Endodermal cell (in vitro differentiated cells): ENCODE measurements around the gene RHOH. TPM values are rescaled to one million over a fixed set of nuclear protein-coding genes. Genes with fewer than 3 reads are reported as not detected.

Experiments
- DNase-seq: peaks from one replicate; pipeline ENCODE4 v3.0.0-alpha.2; 2017
- H3K27ac ChIP-seq: 2 replicates; pipeline ENCODE4 v1.5.1; 2013; ENCODE audit warnings: mild to moderate bottlenecking, low read depth, low read length, moderate library complexity
- H3K27me3 ChIP-seq: 2 replicates; pipeline ENCODE4 v1.6.1; 2013; ENCODE audit warnings: mild to moderate bottlenecking, low read length, moderate library complexity; ENCODE audit not compliant: insufficient read depth, control insufficient read depth, poor library complexity, severe bottlenecking
- H3K36me3 ChIP-seq: 2 replicates; pipeline ENCODE4 v1.7.0; 2013; ENCODE audit warnings: mild to moderate bottlenecking, low read length, moderate library complexity; ENCODE audit not compliant: control insufficient read depth, insufficient read depth
- H3K4me1 ChIP-seq: one replicate; pipeline ENCODE4 v1.7.0; 2013; ENCODE audit warnings: low read length; ENCODE audit not compliant: control insufficient read depth, insufficient read depth
- H3K4me3 ChIP-seq: 2 replicates; pipeline ENCODE4 v1.5.1; 2013; ENCODE audit warnings: mild to moderate bottlenecking, low read length, moderate library complexity
- H3K9ac ChIP-seq: 2 replicates; pipeline ENCODE4 v1.6.1; 2013; ENCODE audit warnings: mild to moderate bottlenecking, low read length, moderate library complexity; ENCODE audit not compliant: poor library complexity, severe bottlenecking; ENCODE audit errors: extremely low read depth
- H3K9me3 ChIP-seq: 2 replicates; pipeline ENCODE4 v1.6.1; 2013; ENCODE audit warnings: mild to moderate bottlenecking, low read length, moderate library complexity; ENCODE audit not compliant: control insufficient read depth
- H3K27ac Mint-ChIP-seq: 2 replicates; pipeline ENCODE4 v1.8.0; 2020; ENCODE audit warnings: mixed read lengths
- H3K27me3 Mint-ChIP-seq: 2 replicates; pipeline ENCODE4 v1.8.0; 2021; ENCODE audit warnings: mild to moderate bottlenecking, mixed read lengths; ENCODE audit not compliant: insufficient read depth
- H3K36me3 Mint-ChIP-seq: 2 replicates; pipeline ENCODE4 v1.8.0; 2020; ENCODE audit warnings: low read depth, mixed read lengths
- H3K4me1 Mint-ChIP-seq: 2 replicates; pipeline ENCODE4 v1.8.0; 2020; ENCODE audit warnings: mixed read lengths
- H3K4me3 Mint-ChIP-seq: 2 replicates; pipeline ENCODE4 v1.8.0; 2020; ENCODE audit warnings: mild to moderate bottlenecking, moderate library complexity, mixed read lengths
- H3K9me3 Mint-ChIP-seq: 2 replicates; pipeline ENCODE4 v1.8.0; 2020; ENCODE audit warnings: mild to moderate bottlenecking, mixed read lengths
- WGBS, 2 experiments: methylation state at CpG; one replicate each; pipeline versions ENCODE4 v1.1.5 to v1.1.7; 2013; ENCODE audit warnings: missing lambda C conversion rate in 2 of 2, mixed read lengths in 1 of 2; ENCODE audit not compliant: insufficient coverage in 1 of 2, insufficient read length in 1 of 2; 5-methylcytosine and 5-hydroxymethylcytosine counted together
- total RNA-seq, 2 donors: library from RNA; stranded (reverse); fragmentation: NEBNext Ultra II Directional in 1 of 2; extraction: Animal tissue kit (Norgen Biotek cat#: 25700) in 1 of 2; gene quantifications; 2 replicates in 1 of 2; 3 replicates in 1 of 2; pipeline ENCODE4 v1.2.1, GENCODE V29; 2021
- TF ChIP-seq, protein P1 (sequence below): fragments of 200-600 bp; sonication (generic); conservative IDR thresholded peaks from 2 replicates; pipeline ENCODE4 v1.5.0; 2021; ENCODE audit warnings: antibody characterized with exemption, mild to moderate bottlenecking

Gene RHOH
- total RNA-seq, 2 donors from 2014 or later, result 2.9 to 9.4 TPM

DNA sequence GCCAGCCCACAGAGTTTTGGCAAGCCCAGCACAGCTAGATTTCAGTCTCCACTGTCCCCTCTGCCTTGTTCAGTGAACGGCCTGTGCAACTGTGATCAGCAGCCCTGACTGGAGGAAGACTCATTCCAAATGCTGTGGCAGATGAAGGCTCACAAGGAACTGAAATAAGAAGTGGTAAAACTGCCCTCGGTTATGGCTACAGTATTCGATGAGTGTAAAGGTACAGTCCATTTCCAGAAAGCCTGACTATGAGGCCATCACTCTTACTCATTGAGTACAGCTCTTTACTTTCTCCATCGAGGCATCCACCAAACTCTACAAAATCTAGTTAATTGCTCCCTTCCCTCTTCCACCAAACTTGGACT lies 69.1 kb downstream of the RHOH start:
- no peaks in the 10 kb centered on the region for H3K27me3 Mint-ChIP-seq
- 93 to 96% methylated on average over 4 of the region's 4 CpGs for WGBS, 2 experiments
- H3K36me3 ChIP-seq, result no peaks in the 10 kb centered on the region
- H3K4me3 ChIP-seq, result no peak overlapping the region
- H3K4me1 Mint-ChIP-seq, result peaks cover 28% of the 10 kb centered on the region
- H3K9me3 ChIP-seq, result peaks cover 16% of the 10 kb centered on the region
- peak overlapping the region; percentile 74 for H3K27ac ChIP-seq
- TF ChIP-seq, protein P1, sequence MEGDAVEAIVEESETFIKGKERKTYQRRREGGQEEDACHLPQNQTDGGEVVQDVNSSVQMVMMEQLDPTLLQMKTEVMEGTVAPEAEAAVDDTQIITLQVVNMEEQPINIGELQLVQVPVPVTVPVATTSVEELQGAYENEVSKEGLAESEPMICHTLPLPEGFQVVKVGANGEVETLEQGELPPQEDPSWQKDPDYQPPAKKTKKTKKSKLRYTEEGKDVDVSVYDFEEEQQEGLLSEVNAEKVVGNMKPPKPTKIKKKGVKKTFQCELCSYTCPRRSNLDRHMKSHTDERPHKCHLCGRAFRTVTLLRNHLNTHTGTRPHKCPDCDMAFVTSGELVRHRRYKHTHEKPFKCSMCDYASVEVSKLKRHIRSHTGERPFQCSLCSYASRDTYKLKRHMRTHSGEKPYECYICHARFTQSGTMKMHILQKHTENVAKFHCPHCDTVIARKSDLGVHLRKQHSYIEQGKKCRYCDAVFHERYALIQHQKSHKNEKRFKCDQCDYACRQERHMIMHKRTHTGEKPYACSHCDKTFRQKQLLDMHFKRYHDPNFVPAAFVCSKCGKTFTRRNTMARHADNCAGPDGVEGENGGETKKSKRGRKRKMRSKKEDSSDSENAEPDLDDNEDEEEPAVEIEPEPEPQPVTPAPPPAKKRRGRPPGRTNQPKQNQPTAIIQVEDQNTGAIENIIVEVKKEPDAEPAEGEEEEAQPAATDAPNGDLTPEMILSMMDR, result no peak
- no peak for DNase-seq
- H3K9ac ChIP-seq, result no peak overlapping the region
- H3K4me1 ChIP-seq, result peaks cover 19% of the 10 kb centered on the region
- H3K27ac Mint-ChIP-seq, result no peak overlapping the region
- peaks cover 2% of the 10 kb centered on the region for H3K36me3 Mint-ChIP-seq
- H3K27me3 ChIP-seq, result no peaks in the 10 kb centered on the region
- peaks cover 32% of the 10 kb centered on the region for H3K9me3 Mint-ChIP-seq
- H3K4me3 Mint-ChIP-seq, result no peak overlapping the region

DNA sequence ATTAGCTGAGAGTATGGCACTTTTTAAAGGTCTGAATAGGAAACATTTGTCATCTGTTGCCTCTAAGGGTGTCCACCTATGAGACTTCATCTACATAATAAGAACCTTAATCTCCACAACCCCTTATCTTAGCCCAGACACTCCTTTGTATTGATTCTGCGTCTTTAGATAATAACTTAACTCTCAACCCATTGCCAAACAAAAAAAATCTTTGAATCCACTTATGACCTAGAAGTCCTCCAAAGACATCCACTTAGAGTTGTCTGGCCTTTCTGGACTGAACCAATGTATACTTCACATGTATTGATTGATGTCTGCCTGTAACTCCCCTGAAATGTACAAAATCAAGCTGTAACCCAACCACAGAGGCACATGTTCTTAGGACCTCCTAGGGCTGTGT lies 72.3 kb downstream of the RHOH start:
- Histone ChIP-seq H3K9me3 (no peaks in the 10 kb centered on the region), H3K27ac (no peak overlapping the region), H3K36me3 (no peaks in the 10 kb centered on the region), H3K4me1 (peaks cover 13% of the 10 kb centered on the region), H3K9ac (no peak overlapping the region), H3K4me3 (no peak overlapping the region), H3K27me3 (no peaks in the 10 kb centered on the region)
- H3K4me1 Mint-ChIP-seq, result peaks cover 26% of the 10 kb centered on the region
- TF ChIP-seq, protein P1, result no peak
- no peak overlapping the region for H3K27ac Mint-ChIP-seq
- H3K27me3 Mint-ChIP-seq, result no peaks in the 10 kb centered on the region
- peaks cover 4% of the 10 kb centered on the region for H3K9me3 Mint-ChIP-seq
- WGBS, 2 experiments, result 73% methylated on average over 1 of the region's 1 CpG; no CpG with 5 or more reads in 1 of the 2 experiments
- no peak for DNase-seq
- H3K36me3 Mint-ChIP-seq, result no peaks in the 10 kb centered on the region
- no peak overlapping the region for H3K4me3 Mint-ChIP-seq

DNA sequence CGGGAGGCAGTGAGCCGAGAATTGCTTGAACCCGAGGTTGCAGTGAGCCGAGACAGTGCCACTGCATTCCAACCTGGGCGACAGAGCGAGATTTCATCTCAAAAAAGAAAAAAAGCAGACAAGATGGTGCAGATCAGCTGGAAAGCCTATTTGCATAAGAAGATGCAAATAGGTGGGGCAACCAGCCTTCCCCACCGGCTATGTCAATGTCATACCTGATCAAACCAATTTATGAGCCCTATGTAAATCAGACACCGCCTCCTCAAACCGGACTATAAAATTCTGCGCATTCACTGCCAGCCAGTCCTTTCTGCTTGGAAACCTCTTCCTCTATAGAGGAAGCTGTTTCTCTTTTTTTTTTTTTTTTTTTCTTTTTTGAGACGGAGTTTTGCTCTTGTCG lies 73.8 kb downstream of the RHOH start:
- no peaks in the 10 kb centered on the region for H3K9me3 Mint-ChIP-seq
- Histone ChIP-seq H3K27me3 (no peaks in the 10 kb centered on the region), H3K9ac (no peak overlapping the region), H3K4me3 (no peak overlapping the region), H3K36me3 (no peaks in the 10 kb centered on the region), H3K9me3 (no peaks in the 10 kb centered on the region), H3K4me1 (peaks cover 11% of the 10 kb centered on the region), H3K27ac (no peak overlapping the region)
- H3K4me1 Mint-ChIP-seq, result peaks cover 20% of the 10 kb centered on the region
- H3K27me3 Mint-ChIP-seq, result no peaks in the 10 kb centered on the region
- TF ChIP-seq, protein P1, result no peak
- H3K36me3 Mint-ChIP-seq, result no peaks in the 10 kb centered on the region
- H3K4me3 Mint-ChIP-seq, result no peak overlapping the region
- DNase-seq, result no peak
- WGBS, 2 experiments, result 94 to 95% methylated on average over 5 to 12 of the region's 12 CpGs
- no peak overlapping the region for H3K27ac Mint-ChIP-seq
